Calu3 (cell line): ENCODE measurements around the gene ASTN2. TPM values are rescaled to one million over a fixed set of nuclear protein-coding genes. Genes with fewer than 3 reads are reported as not detected.

Source experiments
- BruUV-seq: library from RNA; stranded (reverse); fragments of 400-500 nt; replicated peaks from 2 replicates; lab custom pipeline; 2021; lab: Mats Ljungman, UMichigan
- CTCF ChIA-PET: fragments of 300-600 bp; sonication (Branson Sonifier 250); formaldehyde crosslinking; loops from one replicate; lab custom pipeline; 2022; ENCODE audit warnings: antibody characterized with exemption; lab: Charles Lee
- DNase-seq: peaks from one replicate; pipeline ENCODE4 v3.0.0; 2022
- H3K27ac Mint-ChIP-seq: one replicate; pipeline ENCODE4 v1.8.0; 2022; ENCODE audit warnings: mixed read lengths; ENCODE audit not compliant: unreplicated experiment
- H3K27me3 Mint-ChIP-seq: one replicate; pipeline ENCODE4 v1.8.0; 2022; ENCODE audit warnings: mixed read lengths; ENCODE audit not compliant: unreplicated experiment
- H3K36me3 Mint-ChIP-seq: one replicate; pipeline ENCODE4 v1.8.0; 2022; ENCODE audit warnings: mild to moderate bottlenecking, moderate library complexity, mixed read lengths; ENCODE audit not compliant: insufficient read depth, unreplicated experiment
- H3K4me1 Mint-ChIP-seq: one replicate; pipeline ENCODE4 v1.8.0; 2022; ENCODE audit warnings: mild to moderate bottlenecking, low read depth, mixed read lengths; ENCODE audit not compliant: unreplicated experiment
- H3K4me3 Mint-ChIP-seq: one replicate; pipeline ENCODE4 v1.8.0; 2022; ENCODE audit warnings: mild to moderate bottlenecking, low read depth, moderate library complexity, mixed read lengths; ENCODE audit not compliant: unreplicated experiment
- H3K9me3 Mint-ChIP-seq: one replicate; pipeline ENCODE4 v1.8.0; 2022; ENCODE audit warnings: low read depth, mixed read lengths; ENCODE audit not compliant: unreplicated experiment
- intact Hi-C: fragments of 100-400 bp; cut with micrococcal nuclease; formaldehyde crosslinking; loops from one replicate; pipeline ENCODE4 v1.10.0; 2022; ENCODE audit not compliant: unreplicated experiment
- total RNA-seq: library from RNA; stranded (reverse); gene quantifications from 2 replicates; pipeline ENCODE4 v1.2.3, GENCODE V29; 2022
- TF ChIP-seq, protein P1 (sequence below): fragments of 200-600 bp; IDR thresholded peaks from one replicate; pipeline ENCODE4 v1.8.0; 2022; ENCODE audit warnings: antibody characterized with exemption; ENCODE audit not compliant: unreplicated experiment

ASTN2 gene
- total RNA-seq, 1 experiment from 2014 or later = 1.7 TPM

DNA sequence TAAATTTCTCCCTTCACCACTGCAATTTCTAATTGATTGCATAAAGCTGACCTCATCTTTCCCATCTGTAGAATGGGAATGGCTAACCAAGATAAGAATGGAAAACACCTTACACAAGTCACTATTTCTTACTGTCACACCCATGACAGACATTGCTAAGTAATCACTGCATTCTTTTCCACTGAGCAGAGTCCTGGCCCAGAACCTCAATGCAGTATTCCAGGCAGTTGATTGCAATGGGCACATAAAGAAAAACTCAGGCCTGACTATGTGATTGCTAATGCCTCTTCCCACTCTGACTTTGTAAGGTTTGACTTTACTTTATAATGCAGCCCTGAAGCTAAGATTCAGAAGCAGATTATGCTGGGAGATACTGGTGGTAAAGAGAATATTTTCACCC, 698.4 kb downstream of the ASTN2 start:
- intact Hi-C loops = no loop called here
- no peaks in the 10 kb centered on the region for H3K27me3 Mint-ChIP-seq
- DNase-seq = no peak
- CTCF ChIA-PET = no interaction called here
- no peaks in the 10 kb centered on the region for H3K36me3 Mint-ChIP-seq
- no TSS peak for BruUV-seq
- H3K27ac Mint-ChIP-seq = no peak overlapping the region
- no peaks in the 10 kb centered on the region for H3K4me1 Mint-ChIP-seq
- no peak overlapping the region for H3K4me3 Mint-ChIP-seq
- TF ChIP-seq, protein P1, sequence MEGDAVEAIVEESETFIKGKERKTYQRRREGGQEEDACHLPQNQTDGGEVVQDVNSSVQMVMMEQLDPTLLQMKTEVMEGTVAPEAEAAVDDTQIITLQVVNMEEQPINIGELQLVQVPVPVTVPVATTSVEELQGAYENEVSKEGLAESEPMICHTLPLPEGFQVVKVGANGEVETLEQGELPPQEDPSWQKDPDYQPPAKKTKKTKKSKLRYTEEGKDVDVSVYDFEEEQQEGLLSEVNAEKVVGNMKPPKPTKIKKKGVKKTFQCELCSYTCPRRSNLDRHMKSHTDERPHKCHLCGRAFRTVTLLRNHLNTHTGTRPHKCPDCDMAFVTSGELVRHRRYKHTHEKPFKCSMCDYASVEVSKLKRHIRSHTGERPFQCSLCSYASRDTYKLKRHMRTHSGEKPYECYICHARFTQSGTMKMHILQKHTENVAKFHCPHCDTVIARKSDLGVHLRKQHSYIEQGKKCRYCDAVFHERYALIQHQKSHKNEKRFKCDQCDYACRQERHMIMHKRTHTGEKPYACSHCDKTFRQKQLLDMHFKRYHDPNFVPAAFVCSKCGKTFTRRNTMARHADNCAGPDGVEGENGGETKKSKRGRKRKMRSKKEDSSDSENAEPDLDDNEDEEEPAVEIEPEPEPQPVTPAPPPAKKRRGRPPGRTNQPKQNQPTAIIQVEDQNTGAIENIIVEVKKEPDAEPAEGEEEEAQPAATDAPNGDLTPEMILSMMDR = no peak
- H3K9me3 Mint-ChIP-seq = no peaks in the 10 kb centered on the region

DNA sequence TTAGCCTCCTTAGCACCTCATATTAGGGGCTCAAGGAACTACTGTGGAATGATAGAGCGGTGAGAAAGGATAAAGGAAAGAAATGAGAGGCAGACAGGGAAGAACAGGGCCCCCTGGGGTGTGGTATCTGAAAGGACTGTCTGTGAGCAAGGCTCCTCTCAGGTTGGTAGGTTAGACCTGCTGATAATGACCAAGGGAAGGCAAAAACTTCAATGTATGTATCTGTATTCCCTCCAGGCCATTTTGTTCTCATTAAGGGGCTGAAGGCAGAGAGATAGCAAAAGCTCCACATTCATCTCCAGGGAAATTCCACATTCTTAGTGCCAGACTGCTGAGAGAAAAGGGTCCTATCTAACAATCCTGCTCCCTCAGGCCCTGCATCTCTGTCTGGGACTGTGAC, 699.1 kb downstream of the ASTN2 start:
- intact Hi-C loops = no loop called here
- H3K4me1 Mint-ChIP-seq = no peaks in the 10 kb centered on the region
- H3K4me3 Mint-ChIP-seq = no peak overlapping the region
- no peaks in the 10 kb centered on the region for H3K36me3 Mint-ChIP-seq
- H3K9me3 Mint-ChIP-seq = no peaks in the 10 kb centered on the region
- H3K27me3 Mint-ChIP-seq = no peaks in the 10 kb centered on the region
- CTCF ChIA-PET = no interaction called here
- TF ChIP-seq, protein P1 = no peak
- BruUV-seq = no TSS peak
- H3K27ac Mint-ChIP-seq = no peak overlapping the region
- no peak for DNase-seq

DNA sequence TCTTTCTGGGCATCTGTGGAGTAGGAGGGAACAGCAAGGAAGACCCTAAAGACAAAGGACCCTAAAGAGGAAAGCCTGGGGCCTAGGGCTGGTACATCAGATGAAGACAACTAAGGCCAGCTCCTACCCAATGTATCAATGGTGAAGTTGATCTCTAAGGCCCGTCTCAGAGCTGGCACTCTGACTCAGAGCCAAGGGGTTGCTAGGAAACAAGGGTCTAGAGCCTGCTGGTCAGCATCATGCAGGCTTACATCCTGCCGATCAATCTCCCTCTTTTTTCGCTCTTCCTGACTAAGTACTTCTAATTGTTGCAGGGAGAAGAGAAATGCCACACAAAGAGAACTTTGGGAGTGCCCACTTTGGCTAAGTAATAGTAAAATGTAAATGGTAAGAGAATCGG, 701.6 kb downstream of the ASTN2 start:
- no peak for DNase-seq
- H3K4me3 Mint-ChIP-seq = no peak overlapping the region
- BruUV-seq = no TSS peak
- TF ChIP-seq, protein P1 = no peak
- no peak overlapping the region for H3K27ac Mint-ChIP-seq
- H3K4me1 Mint-ChIP-seq = no peaks in the 10 kb centered on the region
- CTCF ChIA-PET = no interaction called here
- intact Hi-C loops = no loop called here
- no peaks in the 10 kb centered on the region for H3K36me3 Mint-ChIP-seq
- no peaks in the 10 kb centered on the region for H3K9me3 Mint-ChIP-seq
- no peaks in the 10 kb centered on the region for H3K27me3 Mint-ChIP-seq

DNA sequence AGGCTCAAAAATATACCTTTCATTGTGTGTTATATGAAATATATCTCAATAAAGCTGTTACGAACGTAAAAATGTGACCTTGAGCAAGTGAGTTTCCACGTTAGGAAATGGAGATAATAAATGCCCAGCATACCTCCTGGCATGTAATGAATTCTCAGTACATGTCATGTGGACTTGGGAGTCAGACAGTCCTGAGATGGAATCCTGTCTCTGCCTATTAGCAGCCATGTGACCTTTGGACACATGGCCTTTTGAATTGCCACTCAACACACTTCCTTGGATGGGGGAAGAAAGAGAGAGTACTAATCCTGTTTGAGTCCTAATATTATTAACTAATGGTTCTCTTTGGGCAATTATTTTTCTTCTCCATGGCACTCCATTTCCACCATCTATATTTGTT, 702.1 kb downstream of the ASTN2 start:
- Mint-ChIP-seq H3K27ac (no peak overlapping the region), H3K27me3 (no peaks in the 10 kb centered on the region), H3K4me1 (no peaks in the 10 kb centered on the region), H3K4me3 (no peak overlapping the region), H3K9me3 (no peaks in the 10 kb centered on the region), H3K36me3 (no peaks in the 10 kb centered on the region)
- CTCF ChIA-PET = no interaction called here
- intact Hi-C loops = no loop called here
- BruUV-seq = no TSS peak
- no peak for DNase-seq
- TF ChIP-seq, protein P1 = no peak
